Panc1 (cell line): ENCODE data around the gene MRPL27.

Experiments
- CTCF ChIP-seq: fragments of 450-650 bp; IDR thresholded peaks from 2 replicates; pipeline ENCODE4 v1.5.1; 2017; ENCODE audit warnings: mild to moderate bottlenecking
- POLR2AphosphoS5 ChIP-seq: IDR thresholded peaks from 2 replicates; pipeline ENCODE4 v1.6.1; 2012; ENCODE audit warnings: mild to moderate bottlenecking, low read depth, low read length, moderate library complexity
- REST ChIP-seq, 2 experiments: IDR thresholded peaks; 2 replicates each; pipeline ENCODE4 v1.6.1; 2011 to 2012; ENCODE audit warnings: low read depth in 2 of 2, control low read depth in 1 of 2, low read length in 1 of 2, mild to moderate bottlenecking in 1 of 2, moderate library complexity in 1 of 2; ENCODE audit not compliant: insufficient read depth in 1 of 2
- SIN3A ChIP-seq: IDR thresholded peaks from 2 replicates; pipeline ENCODE4 v1.6.1; 2012; ENCODE audit warnings: low read depth, mild to moderate bottlenecking, low read length, moderate library complexity, borderline replicate concordance; ENCODE audit not compliant: insufficient read depth
- TCF7L2 ChIP-seq: IDR thresholded peaks from 2 replicates; pipeline ENCODE4 v1.6.1; 2011; ENCODE audit warnings: mild to moderate bottlenecking, low read depth, low read length, inconsistent platforms

GRCh38 chr17:50329716-50330115 lies 43.3 kb downstream of the MRPL27 start:
- TF ChIP-seq CTCF (no peak), POLR2AphosphoS5 (no peak), REST (IDR thresholded peaks at IDR 0.05; ENCODE audit: insufficient read depth in 1 of 2, low read depth in 2 of 2, low read length in 1 of 2) (no peak), TCF7L2 (no peak), SIN3A (no peak)
